GM12878 (cell line): ENCODE data around the gene TMEM135. TPM values are rescaled to one million over a fixed set of nuclear protein-coding genes. Genes with fewer than 3 reads are reported as not detected.

Experiments
- ATAC-seq: fragments of 200-7000 bp; cut with Tn5 transposase; 3 replicates; pipeline ENCODE4 v1.9.1; 2020; ENCODE audit warnings: mild to moderate bottlenecking, moderate library complexity
- BruUV-seq: library from RNA; stranded (reverse); fragments of 400-500 nt; replicated peaks from 2 replicates; lab custom pipeline; 2021; lab: Mats Ljungman, UMichigan
- CTCF ChIA-PET: fragments of 300-600 bp; sonication (Branson Sonifier 250); formaldehyde crosslinking; extraction: SDS; loops from one replicate; lab custom pipeline; 2021; ENCODE audit warnings: inconsistent platforms; lab: Yijun Ruan, JAX
- POLR2A ChIA-PET: fragments of 350-600 bp; formaldehyde crosslinking; extraction: SDS; loops from one replicate; lab custom pipeline; 2021; ENCODE audit warnings: inconsistent platforms; lab: Charles Lee
- RAD21 ChIA-PET: fragments of 300-600 bp; sonication (Branson Sonifier 250); formaldehyde crosslinking; loops from one replicate; lab custom pipeline; 2023; ENCODE audit warnings: antibody characterized with exemption; ENCODE audit not compliant: unreplicated experiment; lab: Charles Lee
- SMC1A ChIA-PET: fragments of 300-600 bp; sonication (Branson Sonifier 250); formaldehyde crosslinking; loops from one replicate; lab custom pipeline; 2023; ENCODE audit not compliant: unreplicated experiment, uncharacterized antibody; lab: Charles Lee
- DNase-seq: peaks from one replicate; pipeline ENCODE4 v3.0.0-alpha.2; 2011; ENCODE audit warnings: low read depth, low spot score
- FAIRE-seq: peaks from 3 replicates; lab custom pipeline; 2011; peaks lifted over from hg19 to GRCh38; lab: Jason Lieb, UNC
- H2AFZ ChIP-seq: 2 replicates; pipeline ENCODE4 v1.6.0; 2011; ENCODE audit warnings: low read depth, low read length, control low read depth; ENCODE audit not compliant: control insufficient read depth
- H3K27ac ChIP-seq: 2 replicates; pipeline ENCODE4 v1.5.1; 2011; ENCODE audit warnings: control low read depth; ENCODE audit not compliant: control insufficient read depth, insufficient read depth
- H3K27me3 ChIP-seq, 2 experiments: replicated peaks in 1 of 2; 2 replicates each; pipeline versions ENCODE4 v1.6.0 to v1.6.1; 2011; ENCODE audit warnings: low read length in 1 of 2; ENCODE audit not compliant: control insufficient read depth in 2 of 2, insufficient read depth in 2 of 2
- H3K36me3 ChIP-seq, 2 experiments: 2 replicates each; pipeline ENCODE4 v1.5.1; 2011; ENCODE audit warnings: low read length in 1 of 2; ENCODE audit not compliant: control insufficient read depth in 2 of 2, insufficient read depth in 2 of 2
- H3K4me1 ChIP-seq: 2 replicates; pipeline ENCODE4 v1.6.1; 2011; ENCODE audit warnings: mild to moderate bottlenecking, low read length, moderate library complexity, mixed read lengths; ENCODE audit not compliant: control insufficient read depth, insufficient read depth
- H3K4me2 ChIP-seq: 2 replicates; pipeline ENCODE4 v1.6.0; 2011; ENCODE audit warnings: control low read depth; ENCODE audit not compliant: control insufficient read depth, insufficient read depth
- H3K4me3 ChIP-seq: fragments of 200-600 bp; sonication (generic); 2 replicates; pipeline ENCODE4 v1.5.1; 2016
- H3K79me2 ChIP-seq: 2 replicates; pipeline ENCODE4 v1.6.0; 2011; ENCODE audit warnings: low read length; ENCODE audit not compliant: control insufficient read depth, insufficient read depth
- H3K9ac ChIP-seq: 2 replicates; pipeline ENCODE4 v1.8.0; 2011; ENCODE audit warnings: low read length, control low read depth, mixed read lengths; ENCODE audit not compliant: control insufficient read depth, insufficient read depth
- H3K9me3 ChIP-seq: replicated peaks from 3 replicates; pipeline ENCODE4 v1.5.1; 2011; ENCODE audit warnings: mild to moderate bottlenecking, low read length; ENCODE audit not compliant: control insufficient read depth, insufficient read depth
- H4K20me1 ChIP-seq: 2 replicates; pipeline ENCODE4 v1.6.0; 2011; ENCODE audit not compliant: control insufficient read depth, insufficient read depth
- ATF7 ChIP-seq: fragments of 450-650 bp; IDR thresholded peaks from 2 replicates; pipeline ENCODE4 v1.6.1; 2016; ENCODE audit warnings: low read depth, mild to moderate bottlenecking
- CBX5 ChIP-seq: sonication (generic); IDR thresholded peaks from 2 replicates; pipeline ENCODE4 v1.6.1; 2016; ENCODE audit warnings: low read depth, moderate library complexity, mild to moderate bottlenecking, inconsistent platforms
- CREM ChIP-seq: IDR thresholded peaks from 2 replicates; pipeline ENCODE4 v1.6.1; 2014; ENCODE audit warnings: antibody characterized with exemption, low read depth
- ESRRA ChIP-seq: IDR thresholded peaks from 2 replicates; pipeline ENCODE4 v1.6.1; 2012; ENCODE audit warnings: mild to moderate bottlenecking, low read length, improper control_type of control experiment
- GATAD2B ChIP-seq: fragments of 450-650 bp; conservative IDR thresholded peaks from 2 replicates; pipeline ENCODE4 v1.6.1; 2017; ENCODE audit warnings: low read depth, mild to moderate bottlenecking, moderate library complexity
- HDGF ChIP-seq: fragments of 450-650 bp; IDR thresholded peaks from 2 replicates; pipeline ENCODE4 v1.6.1; 2016; ENCODE audit warnings: antibody characterized with exemption
- LARP7 ChIP-seq: fragments of 450-650 bp; IDR thresholded peaks from 2 replicates; pipeline ENCODE4 v1.6.1; 2017; ENCODE audit warnings: mild to moderate bottlenecking
- MTA2 ChIP-seq: fragments of 450-650 bp; IDR thresholded peaks from 2 replicates; pipeline ENCODE4 v1.6.1; 2016; ENCODE audit warnings: low read depth, mild to moderate bottlenecking, moderate library complexity
- PAX5 ChIP-seq: IDR thresholded peaks from 2 replicates; pipeline ENCODE4 v1.6.1; 2011; ENCODE audit warnings: low read depth, low read length, borderline replicate concordance
- PML ChIP-seq: IDR thresholded peaks from 2 replicates; pipeline ENCODE4 v1.6.1; 2012; ENCODE audit warnings: low read length, inconsistent platforms
- POU2F2 ChIP-seq: IDR thresholded peaks from 3 replicates; pipeline ENCODE4 v1.6.1; 2011; ENCODE audit warnings: low read depth, mild to moderate bottlenecking, low read length, borderline replicate concordance
- RB1 ChIP-seq: fragments of 450-650 bp; formaldehyde crosslinking; IDR thresholded peaks from 2 replicates; pipeline ENCODE4 v1.6.1; 2017; ENCODE audit warnings: mild to moderate bottlenecking, borderline replicate concordance
- SMC3 ChIP-seq: IDR thresholded peaks from 2 replicates; pipeline ENCODE4 v1.6.1; 2011; ENCODE audit warnings: low read length, improper control_type of control experiment, borderline replicate concordance
- STAT1 ChIP-seq: fragments of 450-650 bp; conservative IDR thresholded peaks from 2 replicates; pipeline ENCODE4 v1.6.1; 2014; ENCODE audit warnings: antibody characterized with exemption, mild to moderate bottlenecking
- WRNIP1 ChIP-seq: IDR thresholded peaks from 2 replicates; pipeline ENCODE4 v1.6.1; 2011; ENCODE audit warnings: low read depth, low read length, improper control_type of control experiment, borderline replicate concordance
- ZSCAN29 ChIP-seq: fragments of 450-650 bp; IDR thresholded peaks from 2 replicates; pipeline ENCODE4 v1.6.1; 2017; ENCODE audit warnings: mild to moderate bottlenecking, moderate library complexity
- WGBS: methylation state at CpG from one replicate; pipeline ENCODE4 v1.1.6; 2016; ENCODE audit warnings: low lambda C conversion rate; ENCODE audit not compliant: insufficient replicate concordance, insufficient coverage; ENCODE audit errors: missing lambda C conversion rate; 5-methylcytosine and 5-hydroxymethylcytosine counted together
- in situ Hi-C: fragments of 300-500 bp; cut with MboI; formaldehyde crosslinking; loops from 9 replicates; pipeline ENCODE4 v1.14.3; 2018; ENCODE audit warnings: mixed read lengths
- intact Hi-C: fragments of 100-400 bp; cut with micrococcal nuclease; formaldehyde crosslinking; loops from one replicate; pipeline ENCODE4 v1.14.2; 2022; ENCODE audit not compliant: unreplicated experiment
- polyA plus RNA-seq, 11 experiments: library from polyadenylated mRNA; depleted of rRNA in 4 of 11; unstranded in 6 of 11; stranded (reverse) in 5 of 11; fragments of >200 nt; fragmentation: Nextera tagmentation in 4 of 11; fragmentation: Illumina TruSeq in 1 of 11; extraction: Ambion mirVana in 4 of 11; extraction: Trizol in 1 of 11; gene quantifications; 1 replicate in 1 of 11; 2 replicates in 10 of 11; pipeline versions ENCODE4 v1.2.1 to v1.2.3, GENCODE V29; 2011 to 2016; ENCODE audit warnings: inconsistent platforms in 2 of 11, missing spikeins in 2 of 11, low read depth in 1 of 11
- total RNA-seq, 4 experiments: library from RNA; depleted of rRNA in 3 of 4; stranded (reverse); fragments of >200 nt in 3 of 4; fragmentation: Illumina TruSeq in 1 of 4; extraction: Trizol in 1 of 4; gene quantifications; 2 replicates each; pipeline versions ENCODE4 v1.2.1 to v1.2.3, GENCODE V29; 2013 to 2021
- TF ChIP-seq, protein P1 (sequence below): fragments of 450-650 bp; IDR thresholded peaks from 2 replicates; pipeline ENCODE4 v1.6.1; 2017; ENCODE audit warnings: antibody characterized with exemption, mild to moderate bottlenecking, moderate library complexity
- TF ChIP-seq, protein P2 (sequence below): fragments of 450-650 bp; conservative IDR thresholded peaks from 2 replicates; pipeline ENCODE4 v1.6.1; 2017; ENCODE audit warnings: mild to moderate bottlenecking, moderate library complexity
- TF ChIP-seq, protein P3 (sequence below): IDR thresholded peaks from 2 replicates; pipeline ENCODE4 v1.6.1; 2012; ENCODE audit warnings: low read depth, low read length, improper control_type of control experiment

Gene TMEM135
- total and polyA plus RNA-seq, 10 of the 15 experiments (the other 5 are each of a cell fraction or from before 2014, with no cell fraction given), result 7.2 to 117 (median 12.9) TPM

DNA sequence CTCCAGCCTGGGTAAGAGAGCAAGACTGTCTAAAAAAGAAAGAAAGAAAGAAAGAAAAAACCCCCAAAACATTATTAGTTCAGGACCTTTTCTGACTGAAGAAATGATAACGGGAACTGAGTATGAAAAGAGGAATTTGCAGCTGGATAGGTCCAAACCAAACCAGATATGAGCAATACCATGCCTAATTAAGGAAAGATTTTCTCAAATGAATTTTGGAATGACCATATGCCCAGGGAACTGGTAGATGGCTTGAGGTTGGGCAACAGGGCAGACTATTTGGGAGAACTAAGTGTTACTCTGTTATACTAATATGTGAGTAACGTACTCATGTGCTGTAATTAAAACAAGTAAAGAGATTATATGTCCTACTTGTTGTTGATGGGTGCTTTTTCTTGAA is 186.1 kb downstream of the TMEM135 start:
- H3K4me3 ChIP-seq, result no peak overlapping the region
- H3K9me3 ChIP-seq, result no peaks in the 10 kb centered on the region
- no peak overlapping the region for H3K9ac ChIP-seq
- ChIA-PET POLR2A (no interaction called here), RAD21 (no interaction called here), CTCF (no interaction called here), SMC1A (interaction anchor here (1.3 kb wide), 1 partner anchor 15 kb away, joined by 3 read pairs; no protein-coding TSS in a partner anchor)
- intact Hi-C loops, result no loop called here
- DNase-seq, result no peak
- WGBS, result 98% methylated on average over 2 of the region's 2 CpGs
- in situ Hi-C loops, result no loop called here
- BruUV-seq, result no TSS peak
- no peaks in the 10 kb centered on the region for H3K4me1 ChIP-seq
- H3K79me2 ChIP-seq, result no peaks in the 10 kb centered on the region
- ATAC-seq, result no peak
- no peaks in the 10 kb centered on the region for H3K36me3 ChIP-seq
- no peak overlapping the region for H3K4me2 ChIP-seq
- no peak for TF ChIP-seq ZSCAN29
- TF ChIP-seq CREM, result no peak
- TF ChIP-seq STAT1, result no peak
- no peak for TF ChIP-seq WRNIP1
- TF ChIP-seq HDGF, result no peak
- no peak for TF ChIP-seq PML
- TF ChIP-seq, protein P1, sequence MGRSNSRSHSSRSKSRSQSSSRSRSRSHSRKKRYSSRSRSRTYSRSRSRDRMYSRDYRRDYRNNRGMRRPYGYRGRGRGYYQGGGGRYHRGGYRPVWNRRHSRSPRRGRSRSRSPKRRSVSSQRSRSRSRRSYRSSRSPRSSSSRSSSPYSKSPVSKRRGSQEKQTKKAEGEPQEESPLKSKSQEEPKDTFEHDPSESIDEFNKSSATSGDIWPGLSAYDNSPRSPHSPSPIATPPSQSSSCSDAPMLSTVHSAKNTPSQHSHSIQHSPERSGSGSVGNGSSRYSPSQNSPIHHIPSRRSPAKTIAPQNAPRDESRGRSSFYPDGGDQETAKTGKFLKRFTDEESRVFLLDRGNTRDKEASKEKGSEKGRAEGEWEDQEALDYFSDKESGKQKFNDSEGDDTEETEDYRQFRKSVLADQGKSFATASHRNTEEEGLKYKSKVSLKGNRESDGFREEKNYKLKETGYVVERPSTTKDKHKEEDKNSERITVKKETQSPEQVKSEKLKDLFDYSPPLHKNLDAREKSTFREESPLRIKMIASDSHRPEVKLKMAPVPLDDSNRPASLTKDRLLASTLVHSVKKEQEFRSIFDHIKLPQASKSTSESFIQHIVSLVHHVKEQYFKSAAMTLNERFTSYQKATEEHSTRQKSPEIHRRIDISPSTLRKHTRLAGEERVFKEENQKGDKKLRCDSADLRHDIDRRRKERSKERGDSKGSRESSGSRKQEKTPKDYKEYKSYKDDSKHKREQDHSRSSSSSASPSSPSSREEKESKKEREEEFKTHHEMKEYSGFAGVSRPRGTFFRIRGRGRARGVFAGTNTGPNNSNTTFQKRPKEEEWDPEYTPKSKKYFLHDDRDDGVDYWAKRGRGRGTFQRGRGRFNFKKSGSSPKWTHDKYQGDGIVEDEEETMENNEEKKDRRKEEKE, result no peak
- TF ChIP-seq PAX5, result no peak
- TF ChIP-seq, protein P2, sequence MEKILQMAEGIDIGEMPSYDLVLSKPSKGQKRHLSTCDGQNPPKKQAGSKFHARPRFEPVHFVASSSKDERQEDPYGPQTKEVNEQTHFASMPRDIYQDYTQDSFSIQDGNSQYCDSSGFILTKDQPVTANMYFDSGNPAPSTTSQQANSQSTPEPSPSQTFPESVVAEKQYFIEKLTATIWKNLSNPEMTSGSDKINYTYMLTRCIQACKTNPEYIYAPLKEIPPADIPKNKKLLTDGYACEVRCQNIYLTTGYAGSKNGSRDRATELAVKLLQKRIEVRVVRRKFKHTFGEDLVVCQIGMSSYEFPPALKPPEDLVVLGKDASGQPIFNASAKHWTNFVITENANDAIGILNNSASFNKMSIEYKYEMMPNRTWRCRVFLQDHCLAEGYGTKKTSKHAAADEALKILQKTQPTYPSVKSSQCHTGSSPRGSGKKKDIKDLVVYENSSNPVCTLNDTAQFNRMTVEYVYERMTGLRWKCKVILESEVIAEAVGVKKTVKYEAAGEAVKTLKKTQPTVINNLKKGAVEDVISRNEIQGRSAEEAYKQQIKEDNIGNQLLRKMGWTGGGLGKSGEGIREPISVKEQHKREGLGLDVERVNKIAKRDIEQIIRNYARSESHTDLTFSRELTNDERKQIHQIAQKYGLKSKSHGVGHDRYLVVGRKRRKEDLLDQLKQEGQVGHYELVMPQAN, result no peak
- TF ChIP-seq RB1, result no peak
- no peak for TF ChIP-seq LARP7
- TF ChIP-seq, protein P3, sequence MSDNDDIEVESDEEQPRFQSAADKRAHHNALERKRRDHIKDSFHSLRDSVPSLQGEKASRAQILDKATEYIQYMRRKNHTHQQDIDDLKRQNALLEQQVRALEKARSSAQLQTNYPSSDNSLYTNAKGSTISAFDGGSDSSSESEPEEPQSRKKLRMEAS, result no peak
- TF ChIP-seq POU2F2, result no peak
- no peak for TF ChIP-seq GATAD2B
- no peak for TF ChIP-seq ESRRA
- no peak for TF ChIP-seq ATF7
- TF ChIP-seq SMC3, result no peak
- no peak for TF ChIP-seq CBX5
- TF ChIP-seq MTA2, result no peak
- H3K27ac ChIP-seq, result no peak overlapping the region
- FAIRE-seq, result no peak
- H4K20me1 ChIP-seq, result no peaks in the 10 kb centered on the region
- H2AFZ ChIP-seq, result no peak overlapping the region
- H3K27me3 ChIP-seq, result no peaks in the 10 kb centered on the region
